Activated CD8-positive, alpha-beta T cell treated with anti-CD3 and anti-CD28 coated beads for 36 hours (primary cell): ENCODE measurements around the gene KIF6. TPM values are rescaled to one million over a fixed set of nuclear protein-coding genes. Genes with fewer than 3 reads are reported as not detected.

ENCODE experiments used
- ATAC-seq: fragments of 200-7000 bp; cut with Tn5 transposase; one replicate; pipeline ENCODE4 v1.10.0; 2021; ENCODE audit warnings: mild to moderate bottlenecking, moderate library complexity
- CTCF ChIA-PET: fragments of 350-600 bp; sonication (Branson Sonifier 250); formaldehyde crosslinking; loops from one replicate; lab custom pipeline; 2021; ENCODE audit warnings: antibody characterized with exemption; lab: Charles Lee
- POLR2A ChIA-PET: fragments of 350-600 bp; sonication (Branson Sonifier 250); formaldehyde crosslinking; loops from one replicate; lab custom pipeline; 2021; ENCODE audit warnings: antibody characterized with exemption; lab: Charles Lee
- DNase-seq: peaks from one replicate; pipeline ENCODE4 v3.0.0-alpha.2; 2020
- H3K27ac Mint-ChIP-seq: one replicate; pipeline ENCODE4 v1.8.0; 2021; ENCODE audit warnings: mild to moderate bottlenecking, mixed read lengths
- H3K27me3 Mint-ChIP-seq: one replicate; pipeline ENCODE4 v1.8.0; 2021; ENCODE audit warnings: mixed read lengths
- H3K36me3 Mint-ChIP-seq: one replicate; pipeline ENCODE4 v1.8.0; 2021; ENCODE audit warnings: low read depth, mixed read lengths
- H3K4me1 Mint-ChIP-seq: one replicate; pipeline ENCODE4 v1.8.0; 2021; ENCODE audit warnings: low read depth, mixed read lengths
- H3K4me3 Mint-ChIP-seq: one replicate; pipeline ENCODE4 v1.8.0; 2021; ENCODE audit warnings: mild to moderate bottlenecking, moderate library complexity, mixed read lengths
- H3K9me3 Mint-ChIP-seq: one replicate; pipeline ENCODE4 v1.8.0; 2021; ENCODE audit warnings: mixed read lengths
- CTCF ChIP-seq: fragments of 200-600 bp; IDR thresholded peaks from one replicate; pipeline ENCODE4 v1.8.0; 2022; ENCODE audit warnings: antibody characterized with exemption, mild to moderate bottlenecking
- intact Hi-C: fragments of 100-400 bp; cut with micrococcal nuclease; formaldehyde crosslinking; loops from one replicate; pipeline ENCODE4 v1.10.0; 2022
- total RNA-seq, 2 experiments: library from RNA; stranded (reverse); gene quantifications; one replicate each; pipeline ENCODE4 v1.2.3, GENCODE V29; 2021

The KIF6 gene
- total RNA-seq, 2 experiments from 2014 or later = 0.13 to 0.14 TPM

- Mint-ChIP-seq H3K27ac (no peak within 1 kb of the TSS), H3K9me3 (no peaks in the 10 kb centered on the region), H3K36me3 (no peaks in the 10 kb centered on the region), H3K27me3 (peaks cover 3% of the 10 kb centered on the region), H3K4me3 (no peak within 1 kb of the TSS), H3K4me1 (no peaks in the 10 kb centered on the region)
- no peak for TF ChIP-seq CTCF
- POLR2A ChIA-PET = no interaction called here
- CTCF ChIA-PET = interaction anchor here (1.3 kb wide), 1 partner anchor 12 kb away, joined by 6 read pairs; no protein-coding TSS in a partner anchor
- intact Hi-C loops = no loop called here
- ATAC-seq (no peak), DNase-seq (no peak)
Observed at GRCh38 chr6:39322306-39322850, 402.8 kb downstream of the KIF6 start, which contains the start of gene KCNK16. KCNK16 (minus strand) TSS chr6:39322702; CDS start chr6:39322540, 162 bp downstream.

GRCh38 chr6:39321761-39322160, 403.4 kb downstream of the KIF6 start:
- Mint-ChIP-seq H3K4me1 (no peaks in the 10 kb centered on the region), H3K27ac (no peak overlapping the region), H3K36me3 (no peaks in the 10 kb centered on the region), H3K4me3 (no peak overlapping the region), H3K27me3 (peaks cover 5% of the 10 kb centered on the region), H3K9me3 (no peaks in the 10 kb centered on the region)
- CTCF ChIA-PET = interaction anchor here (1.3 to 1.5 kb wide), 2 partner anchors 11 to 19 kb away, joined by 4 to 6 read pairs; no protein-coding TSS in a partner anchor
- DNase-seq = no peak
- no peak for TF ChIP-seq CTCF
- no peak for ATAC-seq
- POLR2A ChIA-PET = no interaction called here
- intact Hi-C loops = no loop called here

- Mint-ChIP-seq H3K9me3 (no peaks in the 10 kb centered on the region), H3K27ac (no peak overlapping the region), H3K4me3 (no peak overlapping the region), H3K36me3 (no peaks in the 10 kb centered on the region), H3K27me3 (peaks cover 9% of the 10 kb centered on the region), H3K4me1 (no peaks in the 10 kb centered on the region)
- POLR2A ChIA-PET = interaction anchor here (0.6 kb wide), 1 partner anchor 42 kb away, joined by 3 read pairs; no protein-coding TSS in a partner anchor
- intact Hi-C loops = no loop called here
- ATAC-seq (no peak), DNase-seq (no peak)
- CTCF ChIA-PET = interaction anchor here (1.5 kb wide), 1 partner anchor 17 kb away, joined by 4 read pairs; no protein-coding TSS in a partner anchor
- TF ChIP-seq CTCF = no peak
Observed at GRCh38 chr6:39320363-39320984, 404.7 kb downstream of the KIF6 start.

GRCh38 chr6:39319621-39320362, 405.4 kb downstream of the KIF6 start:
- Mint-ChIP-seq H3K4me3 (no peak overlapping the region), H3K36me3 (no peaks in the 10 kb centered on the region), H3K4me1 (no peaks in the 10 kb centered on the region), H3K27ac (no peak overlapping the region), H3K9me3 (no peaks in the 10 kb centered on the region), H3K27me3 (peaks cover 14% of the 10 kb centered on the region)
- intact Hi-C loops = no loop called here
- POLR2A ChIA-PET = no interaction called here
- CTCF ChIA-PET = interaction anchor here (1.4 kb wide), 1 partner anchor 9 kb away, joined by 4 read pairs; no protein-coding TSS in a partner anchor
- DNase-seq (no peak), ATAC-seq (no peak)
- TF ChIP-seq CTCF = no peak
